ENCODE measurements around the gene C18orf54.

Gene C18orf54

DNA sequence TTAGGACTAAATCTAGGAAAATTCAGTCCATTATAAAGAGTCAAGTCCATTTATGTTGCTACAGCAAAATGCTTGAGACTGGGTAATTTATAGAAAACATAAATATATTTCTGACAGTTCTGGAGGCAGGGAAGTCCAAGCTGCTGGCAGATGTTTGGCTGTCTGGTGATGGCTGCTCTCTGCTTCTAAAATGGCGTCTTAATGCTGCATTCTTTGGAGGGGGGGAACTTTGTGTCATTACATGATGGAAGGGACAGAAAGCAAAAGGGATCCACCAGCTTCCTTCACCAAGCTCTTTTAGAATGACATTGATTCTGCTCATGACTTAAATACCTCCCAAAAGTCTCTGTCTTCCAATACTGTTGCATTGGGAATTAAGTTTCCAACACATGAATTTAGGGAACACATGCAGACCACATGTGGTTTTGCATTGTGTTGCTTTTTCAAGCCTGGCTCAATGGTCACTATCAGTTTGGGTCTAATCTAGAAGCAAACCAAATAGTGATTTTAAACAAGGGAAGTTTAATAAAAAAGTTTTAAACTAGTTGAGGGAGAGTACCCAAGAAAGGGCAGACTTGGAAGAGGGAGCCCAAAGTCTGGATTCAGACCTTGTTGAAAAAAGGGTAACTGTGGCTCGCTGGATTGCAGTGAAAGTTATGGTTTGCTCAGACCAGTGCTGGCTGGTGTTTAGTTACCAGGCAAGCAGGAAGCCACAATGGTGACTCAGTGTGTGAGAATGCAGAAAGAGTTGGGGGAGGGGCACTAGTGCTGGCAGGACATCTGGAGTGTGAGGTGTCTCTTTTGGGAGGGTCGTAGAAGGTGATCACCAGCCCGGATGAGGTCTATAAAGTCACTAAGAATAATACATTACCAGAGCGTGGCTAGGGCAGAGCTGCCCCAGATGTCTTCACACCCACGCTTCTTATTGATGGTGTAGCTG is 30.8 kb downstream of the C18orf54 start:
- no peak for DNase-seq

DNA sequence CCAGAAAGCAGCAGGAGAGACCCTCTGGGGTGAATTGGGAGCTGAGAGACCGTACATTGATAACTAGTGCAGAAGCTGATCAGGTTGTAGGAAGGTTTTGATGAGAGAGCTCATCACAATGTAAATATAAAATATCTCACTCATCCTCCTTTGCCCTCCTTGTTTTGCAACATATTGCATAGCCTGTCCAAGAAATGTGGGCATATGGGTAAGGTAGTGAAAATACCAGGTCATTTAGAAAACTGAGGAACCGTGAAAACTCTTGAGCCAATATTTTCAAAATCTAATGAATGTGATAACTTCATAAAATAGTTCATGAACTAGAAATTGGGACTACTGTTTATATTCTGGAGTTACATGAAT is 31.4 kb downstream of the C18orf54 start:
- no peak for DNase-seq

DNA sequence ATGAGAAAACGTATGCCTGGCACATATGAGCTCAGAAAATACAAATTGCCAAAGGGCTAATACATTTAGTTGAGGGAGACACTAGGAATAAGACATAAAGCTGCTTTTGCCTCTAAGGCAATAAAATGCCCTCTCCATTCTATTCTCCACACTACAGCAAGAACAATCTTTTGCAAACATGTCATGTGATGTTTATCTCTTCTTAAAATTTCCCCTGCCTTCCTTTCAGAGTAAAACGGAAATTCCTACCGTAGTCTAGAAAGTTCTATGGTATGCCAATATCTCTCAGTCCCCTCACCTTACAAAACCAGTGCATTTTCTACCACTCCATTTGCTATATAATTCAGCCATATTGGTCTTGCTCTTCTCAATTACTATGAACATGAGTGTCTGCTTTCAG is 33.1 kb downstream of the C18orf54 start:
- DNase-seq = no peak

DNA sequence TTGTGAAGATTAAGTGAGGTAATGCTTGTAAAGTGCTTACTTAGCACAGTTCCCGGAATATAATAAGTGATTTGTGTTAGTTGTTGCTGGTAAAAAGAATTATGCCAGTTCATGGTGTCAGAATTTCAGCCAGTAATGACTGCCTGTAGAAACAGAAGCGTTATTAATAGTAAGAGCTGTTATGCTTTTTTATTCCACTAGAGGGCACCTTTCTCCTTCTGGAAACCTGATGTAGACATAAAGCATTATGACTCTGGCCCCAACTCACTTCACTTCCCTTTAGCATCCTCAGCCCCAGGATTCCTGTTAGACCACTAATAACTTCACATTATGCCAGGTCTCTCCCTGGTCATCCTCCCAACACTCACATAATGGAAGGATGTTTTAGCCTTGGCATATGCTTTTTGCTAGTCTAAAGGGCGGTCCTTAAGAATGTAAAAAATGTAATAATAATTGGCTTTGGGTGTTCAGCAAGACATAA is 34.9 kb downstream of the C18orf54 start:
- no peak for DNase-seq

DNA sequence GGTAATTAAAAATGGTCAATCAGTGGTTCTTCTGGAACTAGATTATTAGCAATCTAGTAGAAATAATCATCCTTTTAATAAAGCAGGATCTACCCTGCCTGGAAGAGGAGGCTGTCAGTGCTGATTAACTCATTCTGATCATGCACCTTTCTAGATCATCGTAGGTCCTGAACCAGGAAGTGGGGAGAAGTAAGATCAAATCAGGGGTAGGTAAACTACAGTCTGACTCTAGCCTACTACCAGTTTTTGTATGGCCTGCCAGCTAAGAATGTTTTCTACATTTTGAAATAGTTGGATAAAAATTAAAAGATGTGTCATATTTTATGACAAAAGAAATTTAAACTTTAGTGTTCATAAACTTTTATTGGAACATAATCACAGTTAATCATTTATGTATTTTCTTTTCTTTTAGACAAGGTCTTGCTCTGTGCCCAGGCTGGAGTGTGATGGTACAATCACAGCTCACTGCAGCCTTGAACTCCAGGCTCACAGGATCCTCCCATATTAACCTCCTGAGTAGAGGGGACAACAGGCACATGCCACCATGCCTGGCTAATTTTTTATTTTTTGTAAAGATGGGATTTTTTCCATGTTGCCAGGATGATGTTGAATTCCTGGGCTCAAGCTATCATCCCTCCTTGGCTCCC is 36.1 kb downstream of the C18orf54 start:
- no peak for DNase-seq

DNA sequence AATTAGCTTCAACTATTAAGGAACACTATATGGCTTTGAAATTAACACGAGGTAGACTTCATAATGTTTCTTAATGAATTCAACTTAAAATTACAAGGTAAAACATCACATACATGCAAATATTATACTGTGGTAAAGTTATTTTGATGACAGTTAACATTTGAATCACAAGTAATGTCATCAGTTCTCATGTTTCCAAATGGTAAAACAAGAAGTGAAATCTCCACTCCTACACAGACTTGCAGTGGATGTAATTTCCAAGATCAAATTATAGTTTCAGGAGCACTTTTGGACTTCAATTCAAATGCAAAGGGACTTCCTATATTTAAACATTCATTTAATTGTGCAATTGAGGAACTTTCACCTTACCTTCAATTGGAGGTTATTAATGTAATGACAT is 39.1 kb downstream of the C18orf54 start:
- DNase-seq = no peak

DNA sequence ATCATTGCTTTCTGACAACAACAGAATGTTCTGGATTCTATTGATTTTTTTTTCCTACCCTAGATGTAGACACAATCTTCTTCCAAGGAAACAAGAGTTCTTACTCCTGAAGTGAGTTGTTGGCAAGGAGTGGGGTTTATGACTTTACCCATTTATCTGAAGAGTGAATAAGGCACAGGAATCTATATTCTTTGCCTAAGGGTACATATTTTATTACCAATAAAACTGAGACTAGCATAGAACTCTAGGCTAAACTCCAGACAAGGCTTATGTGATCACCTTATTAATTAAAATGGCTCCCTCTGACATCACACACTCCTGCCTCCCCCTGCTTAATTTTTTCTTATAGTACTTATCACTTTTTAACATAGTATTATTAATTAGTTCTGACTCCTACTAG is 47.6 kb downstream of the C18orf54 start:
- no peak for DNase-seq

DNA sequence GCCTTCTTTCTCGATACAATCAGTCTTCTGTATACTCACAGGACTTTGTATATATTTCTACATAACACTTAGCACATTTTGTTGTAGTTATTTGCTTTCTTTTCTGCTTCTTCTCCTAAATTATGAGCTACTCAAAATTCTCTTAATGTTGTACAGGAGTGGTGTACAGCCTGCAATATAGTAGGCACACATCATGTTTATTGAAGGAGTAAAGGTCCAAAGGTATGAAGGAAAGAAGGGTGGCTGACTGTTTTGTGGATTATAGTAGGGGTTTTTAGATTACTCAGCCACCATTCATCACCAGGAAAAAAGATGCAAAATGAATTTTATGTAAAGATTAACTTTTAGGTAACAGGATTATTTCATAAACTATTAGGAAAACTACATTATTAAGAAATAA is 54.1 kb downstream of the C18orf54 start:
- DNase-seq = no peak

DNA sequence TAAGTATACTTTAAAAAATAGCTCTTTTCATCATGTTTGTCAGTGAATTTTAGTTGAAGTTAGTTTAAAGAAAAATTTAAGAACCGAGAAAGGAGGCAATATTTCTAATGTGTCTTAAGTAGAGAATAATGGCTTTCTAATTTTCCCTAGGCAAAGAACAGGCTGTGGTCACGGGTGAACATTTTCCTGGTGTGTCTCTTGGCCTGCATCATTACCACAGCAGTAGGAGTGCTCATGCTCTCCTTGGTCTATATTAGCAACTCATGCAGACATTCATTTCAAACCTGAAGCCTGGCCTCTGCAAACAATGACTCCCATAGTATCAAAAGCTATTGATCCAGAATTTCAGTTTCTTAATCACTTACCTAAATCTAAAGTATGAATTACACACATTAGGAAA is 57.4 kb downstream of the C18orf54 start:
- no peak for DNase-seq

DNA sequence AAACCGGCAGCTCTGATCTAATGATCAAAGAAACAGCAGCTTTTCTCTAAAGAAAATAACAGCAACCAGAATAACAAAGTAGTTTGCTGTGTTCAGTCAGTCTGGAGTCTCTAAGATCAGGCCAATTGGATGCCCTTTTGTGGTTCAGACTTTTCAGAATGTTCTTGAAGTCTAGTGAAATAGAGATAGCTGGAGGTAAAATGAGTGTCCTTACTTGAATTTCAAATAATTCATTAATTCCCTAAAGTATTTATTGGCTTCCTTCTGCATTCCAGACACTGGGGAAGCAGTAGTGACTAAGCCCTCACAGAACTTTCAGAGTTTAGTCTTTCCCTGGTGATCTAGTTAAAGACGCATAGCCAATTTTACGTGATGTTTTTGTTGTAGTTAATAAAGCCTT is 58.7 kb downstream of the C18orf54 start:
- DNase-seq = no peak

DNA sequence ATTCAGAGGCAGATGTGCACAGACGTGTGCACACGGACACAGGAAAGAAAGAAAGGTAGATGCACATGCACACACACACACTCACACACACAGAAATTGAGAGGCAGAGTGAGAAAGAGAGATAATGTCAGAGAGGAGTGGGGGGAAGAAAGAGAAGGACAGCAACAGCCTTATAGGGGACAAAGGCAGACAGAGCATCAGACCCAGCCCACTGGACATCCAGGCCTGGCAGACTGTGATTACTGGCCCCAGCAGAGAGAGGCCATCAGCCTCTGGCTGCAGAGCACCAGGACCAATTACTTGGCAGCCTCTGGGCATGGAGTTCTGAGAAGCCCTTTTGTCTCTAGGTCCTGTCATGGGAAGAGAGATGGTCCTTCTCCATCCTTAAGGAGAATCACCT is 66.1 kb downstream of the C18orf54 start:
- DNase-seq = no peak

DNA sequence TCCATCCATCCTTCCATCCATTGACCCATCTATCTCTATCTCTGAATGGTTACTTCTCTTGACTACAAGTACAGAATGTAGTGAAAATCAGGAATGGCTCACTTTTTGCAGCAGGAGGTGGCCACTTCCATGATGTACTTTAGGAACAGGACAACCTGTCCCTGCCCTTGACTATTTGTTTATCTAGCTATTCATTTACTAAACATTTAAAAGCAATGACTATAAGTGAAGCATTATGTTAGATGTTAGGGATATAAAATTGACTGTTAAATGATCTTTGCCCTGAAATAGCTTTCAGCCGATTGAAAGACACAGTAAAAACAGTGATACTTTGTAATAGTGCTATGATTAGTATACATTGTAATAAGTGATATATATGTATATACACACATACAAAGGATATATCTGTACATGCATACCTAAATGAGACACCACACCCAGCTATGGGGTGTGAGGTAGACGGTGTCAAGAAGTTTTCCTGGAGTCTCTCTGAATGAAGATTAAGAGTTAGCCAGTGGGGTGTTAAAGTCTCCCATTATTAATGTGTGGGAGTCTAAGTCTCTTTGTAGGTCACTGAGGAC is 68.5 kb downstream of the C18orf54 start:
- no peak for DNase-seq

Data from NCI-H1436 treated with DMSO at 0.1 percent for 48 hours (cell line).